Hematopoietic multipotent progenitor cell treated with erythropoietin and hydrocortisone succinate and interleukin-3 and kit ligand, for 17 days (in vitro differentiated cells): ENCODE results near the gene ZFPL1.
"Not testable (repeated sequence)": the region's sequence is repeated elsewhere in the genome, so short reads cannot be mapped to it uniquely, and the experiment has no call there.

Source experiments
- DNase-seq: peaks from one replicate; pipeline ENCODE4 v3.0.0-alpha.2; 2015; ENCODE audit warnings: low spot score

Gene ZFPL1

GRCh38 chr11:65113839-65114238 lies 29.8 kb downstream of the ZFPL1 start:
- DNase-seq = peak; percentile 75

- no peak for DNase-seq
These were observed 30.6 kb downstream of the ZFPL1 start for GRCh38 chr11:65114538-65115171.

- no peak for DNase-seq
These were observed 31.5 kb downstream of the ZFPL1 start for GRCh38 chr11:65115361-65116082.

- DNase-seq = peak; percentile 40
These were observed 32.6 kb downstream of the ZFPL1 start for GRCh38 chr11:65116370-65117205.

GRCh38 chr11:65117206-65118096 lies 33.4 kb downstream of the ZFPL1 start, which contains the start of gene ZNHIT2:
Gene ZNHIT2, minus strand, starts transcription at chr11:65117701. Its CDS starts 48 bp downstream, at chr11:65117653.
- DNase-seq = peak; percentile 100

GRCh38 chr11:65118097-65118837 lies 34.2 kb downstream of the ZFPL1 start:
- DNase-seq = no peak

GRCh38 chr11:65118891-65119669 lies 35.1 kb downstream of the ZFPL1 start:
- DNase-seq = not testable (repeated sequence)

GRCh38 chr11:65119670-65119995 lies 35.6 kb downstream of the ZFPL1 start:
- DNase-seq = no peak

GRCh38 chr11:65120831-65121230 lies 36.8 kb downstream of the ZFPL1 start:
- DNase-seq = no peak

GRCh38 chr11:65121447-65121864 lies 37.4 kb downstream of the ZFPL1 start:
- DNase-seq = peak; percentile 80

- peak; percentile 99 for DNase-seq
These were observed 38.1 kb downstream of the ZFPL1 start, which contains the start of the genes FAU and MRPL49 for GRCh38 chr11:65121865-65122696. Gene FAU, minus strand, starts transcription at chr11:65122134. Its CDS starts 321 bp downstream, at chr11:65121813. Gene MRPL49, plus strand, starts transcription at chr11:65122321. Its CDS starts 26 bp downstream, at chr11:65122347.

GRCh38 chr11:65124480-65125196 lies 40.6 kb downstream of the ZFPL1 start:
- DNase-seq = no peak

GRCh38 chr11:65125197-65126056 lies 41.4 kb downstream of the ZFPL1 start:
- DNase-seq = no peak

GRCh38 chr11:65126624-65127274 lies 42.7 kb downstream of the ZFPL1 start:
- DNase-seq = no peak

- DNase-seq = no peak
These were observed 43.6 kb downstream of the ZFPL1 start for GRCh38 chr11:65127473-65128181.
